GM12874 (cell line): ENCODE results near the gene PCSK9.
A peak's percentile ranks its signal among the peaks of the same experiment; 100 is the strongest.

ENCODE experiments used
- TF ChIP-seq, protein P1 (sequence below): IDR thresholded peaks from 2 replicates; pipeline ENCODE4 v1.5.1; 2011; ENCODE audit warnings: low read depth, mild to moderate bottlenecking, control low read depth, low read length, moderate library complexity; ENCODE audit not compliant: insufficient read depth

The PCSK9 gene

DNA sequence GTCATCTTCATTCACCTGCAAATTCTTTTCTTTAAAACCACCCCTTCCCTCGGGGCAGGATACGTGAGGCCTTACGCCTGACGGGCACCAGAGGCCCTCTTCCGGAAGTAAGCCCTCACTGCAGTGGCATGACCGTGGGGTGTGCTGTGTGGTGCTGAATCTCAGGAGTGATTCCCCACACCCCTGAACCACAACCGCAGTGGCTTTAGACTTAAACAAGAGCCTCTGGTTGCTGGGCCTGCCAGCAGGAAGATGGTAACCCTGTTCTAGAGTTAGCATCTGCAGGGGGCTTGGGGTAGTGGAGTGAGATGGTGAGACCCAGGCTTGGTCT, 28.5 kb upstream of the PCSK9 start:
- TF ChIP-seq, protein P1, sequence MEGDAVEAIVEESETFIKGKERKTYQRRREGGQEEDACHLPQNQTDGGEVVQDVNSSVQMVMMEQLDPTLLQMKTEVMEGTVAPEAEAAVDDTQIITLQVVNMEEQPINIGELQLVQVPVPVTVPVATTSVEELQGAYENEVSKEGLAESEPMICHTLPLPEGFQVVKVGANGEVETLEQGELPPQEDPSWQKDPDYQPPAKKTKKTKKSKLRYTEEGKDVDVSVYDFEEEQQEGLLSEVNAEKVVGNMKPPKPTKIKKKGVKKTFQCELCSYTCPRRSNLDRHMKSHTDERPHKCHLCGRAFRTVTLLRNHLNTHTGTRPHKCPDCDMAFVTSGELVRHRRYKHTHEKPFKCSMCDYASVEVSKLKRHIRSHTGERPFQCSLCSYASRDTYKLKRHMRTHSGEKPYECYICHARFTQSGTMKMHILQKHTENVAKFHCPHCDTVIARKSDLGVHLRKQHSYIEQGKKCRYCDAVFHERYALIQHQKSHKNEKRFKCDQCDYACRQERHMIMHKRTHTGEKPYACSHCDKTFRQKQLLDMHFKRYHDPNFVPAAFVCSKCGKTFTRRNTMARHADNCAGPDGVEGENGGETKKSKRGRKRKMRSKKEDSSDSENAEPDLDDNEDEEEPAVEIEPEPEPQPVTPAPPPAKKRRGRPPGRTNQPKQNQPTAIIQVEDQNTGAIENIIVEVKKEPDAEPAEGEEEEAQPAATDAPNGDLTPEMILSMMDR: no peak

DNA sequence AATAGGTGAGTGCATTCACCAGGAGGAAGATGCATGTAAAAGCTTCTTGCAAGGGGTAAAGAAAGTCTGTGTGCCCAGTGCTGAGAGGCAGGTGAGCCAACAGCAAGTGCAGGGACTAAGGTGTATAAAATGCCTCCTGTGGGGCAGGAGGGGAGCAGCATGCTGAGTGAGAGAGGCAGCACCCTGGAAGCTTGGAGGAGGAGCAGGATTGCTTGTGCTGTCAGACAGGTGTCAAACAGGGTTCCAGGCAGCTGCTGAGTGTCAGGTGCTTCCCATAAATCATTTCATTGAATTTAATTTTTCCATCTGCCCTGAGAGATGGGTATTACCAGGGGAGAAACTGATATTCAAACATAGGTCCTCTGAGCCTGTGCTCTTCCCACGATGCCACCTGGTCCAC, 26.7 kb upstream of the PCSK9 start:
- TF ChIP-seq, protein P1: no peak

- TF ChIP-seq, protein P1: no peak
These were observed 24.2 kb upstream of the PCSK9 start for GRCh38 chr1:55015123-55015522.

- TF ChIP-seq, protein P1: no peak
These were observed 23.4 kb upstream of the PCSK9 start for GRCh38 chr1:55015731-55016620.

GRCh38 chr1:55018395-55018794, 21.0 kb upstream of the PCSK9 start:
- TF ChIP-seq, protein P1: no peak

- TF ChIP-seq, protein P1: peak; percentile 97
These were observed 17.3 kb upstream of the PCSK9 start for GRCh38 chr1:55021942-55022546.

DNA sequence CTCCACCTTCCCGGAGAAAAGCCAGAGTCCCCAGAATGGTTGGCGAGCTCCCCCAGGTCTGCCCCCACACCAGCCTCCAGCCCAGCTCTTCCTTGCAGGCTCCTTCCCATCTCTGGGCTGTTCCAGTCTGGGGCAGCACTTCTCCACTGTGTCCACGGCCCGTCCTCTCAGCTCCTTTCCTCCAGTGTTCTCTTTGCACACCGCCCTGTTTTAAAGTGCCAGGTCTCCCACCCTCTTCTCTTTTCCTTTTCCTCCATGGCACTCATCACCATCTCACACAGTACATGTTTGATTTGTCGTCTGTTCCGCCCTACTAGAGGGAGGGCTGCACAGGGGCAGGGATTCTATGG, 6.1 kb upstream of the PCSK9 start:
- TF ChIP-seq, protein P1: no peak
